SK-N-SH treated with all-trans-retinoic acid at 6 μM for 48 hours (cell line): ENCODE measurements around the gene NAALADL2.

Source experiments
- ARNTL ChIP-seq: fragments of 450-650 bp; formaldehyde crosslinking; IDR thresholded peaks from 2 replicates; pipeline ENCODE4 v1.5.0; 2020; ENCODE audit warnings: low read depth, mild to moderate bottlenecking, moderate library complexity, borderline replicate concordance
- BACH2 ChIP-seq: fragments of 250-450 bp; sonication (Bioruptor Pico); IDR thresholded peaks from 2 replicates; pipeline ENCODE4 v1.9.0; 2021; ENCODE audit warnings: mild to moderate bottlenecking, borderline replicate concordance
- PPARA ChIP-seq: fragments of 250-450 bp; sonication (Bioruptor Pico); IDR thresholded peaks from 2 replicates; pipeline ENCODE4 v1.5.0; 2020; ENCODE audit warnings: mild to moderate bottlenecking, borderline replicate concordance
- RARB ChIP-seq: fragments of 250-450 bp; sonication (Bioruptor Pico); IDR thresholded peaks from 2 replicates; pipeline ENCODE4 v1.8.0; 2021; ENCODE audit warnings: mild to moderate bottlenecking, moderate library complexity
- TOX ChIP-seq: fragments of 250-450 bp; sonication (Bioruptor Pico); IDR thresholded peaks from 2 replicates; pipeline ENCODE4 v1.8.0; 2021; ENCODE audit warnings: mild to moderate bottlenecking, moderate library complexity, borderline replicate concordance
- ZC3H10 ChIP-seq: fragments of 250-450 bp; sonication (Bioruptor Pico); IDR thresholded peaks from 2 replicates; pipeline ENCODE4 v1.5.1; 2021; ENCODE audit warnings: mild to moderate bottlenecking, moderate library complexity

- TF ChIP-seq BACH2 (CRISPR knock-in tag) (no peak), ZC3H10 (CRISPR knock-in tag) (no peak), TOX (CRISPR knock-in tag) (no peak), RARB (CRISPR knock-in tag) (no peak), PPARA (no peak), ARNTL (CRISPR knock-in tag) (no peak)
These were observed 429.5 kb downstream of the NAALADL2 start for GRCh38 chr3:175288621-175289020.
